ACHN (cell line): ENCODE results near the gene UCK2.
A peak's percentile ranks its signal among the peaks of the same experiment; 100 is the strongest.

Source experiments
- DNase-seq: peaks from one replicate; pipeline ENCODE4 v3.0.0-alpha.2; 2015
- in situ Hi-C: cut with HindIII; loops from 2 replicates; pipeline ENCODE4 v1.10.0; 2017; ENCODE audit warnings: low sequenced_read_pairs, low pct_ligation_motif_present, low pct_unique_long_range_greater_than_20kb

UCK2 gene

DNA sequence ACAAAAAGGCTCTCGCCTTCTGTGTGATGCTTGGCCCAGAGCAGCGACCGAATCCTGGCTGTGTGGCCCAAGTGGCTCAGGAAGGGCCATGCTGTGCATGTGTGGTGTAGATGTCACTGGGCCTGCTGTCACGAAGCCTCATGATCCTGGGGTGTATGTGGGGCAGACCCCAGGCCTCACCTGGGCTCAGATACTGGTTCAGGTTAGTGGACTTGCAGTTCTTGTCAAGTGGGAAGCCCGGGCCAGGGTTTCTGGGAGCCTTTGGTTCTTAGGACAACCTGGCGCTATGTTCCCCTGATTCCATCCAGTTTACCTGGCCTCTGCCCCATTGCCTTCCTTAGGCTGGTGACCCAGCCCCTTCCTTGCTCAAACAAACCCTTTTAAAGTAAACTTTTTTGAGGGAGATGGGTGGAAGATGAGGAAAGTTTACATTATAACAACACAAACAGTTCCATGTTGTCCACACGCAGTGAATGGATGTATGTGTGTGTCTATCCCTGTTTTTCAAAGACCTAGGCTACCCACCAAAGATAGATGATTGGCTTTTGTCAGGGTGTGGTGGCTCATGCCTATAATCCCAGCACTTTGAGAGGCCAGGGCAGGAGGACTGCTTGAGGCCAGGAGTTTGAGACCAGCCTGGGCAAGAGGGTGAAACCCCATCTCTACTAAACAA, 84.3 kb downstream of the UCK2 start:
- in situ Hi-C loops, result no loop called here
- no peak for DNase-seq

DNA sequence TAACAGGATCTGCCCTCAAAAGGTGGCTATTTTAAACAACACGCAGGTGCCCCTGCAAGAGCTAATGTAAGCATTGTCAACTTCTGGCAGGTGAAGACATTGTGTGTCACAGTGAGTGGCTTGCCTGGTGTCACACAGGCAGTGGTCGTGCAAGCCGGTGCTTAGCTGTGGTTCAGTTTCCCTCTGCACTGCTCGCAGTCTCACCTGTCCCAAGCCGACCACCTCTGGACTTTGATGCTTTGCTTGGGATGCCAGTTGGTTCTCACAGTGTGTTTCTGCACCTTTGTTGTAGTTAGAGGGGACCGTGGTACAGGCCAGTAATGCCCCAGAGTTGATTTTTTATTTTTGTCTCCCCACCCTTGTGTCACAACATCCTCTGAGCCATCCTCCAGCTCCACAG, 85.2 kb downstream of the UCK2 start:
- in situ Hi-C loops, result no loop called here
- no peak for DNase-seq

DNA sequence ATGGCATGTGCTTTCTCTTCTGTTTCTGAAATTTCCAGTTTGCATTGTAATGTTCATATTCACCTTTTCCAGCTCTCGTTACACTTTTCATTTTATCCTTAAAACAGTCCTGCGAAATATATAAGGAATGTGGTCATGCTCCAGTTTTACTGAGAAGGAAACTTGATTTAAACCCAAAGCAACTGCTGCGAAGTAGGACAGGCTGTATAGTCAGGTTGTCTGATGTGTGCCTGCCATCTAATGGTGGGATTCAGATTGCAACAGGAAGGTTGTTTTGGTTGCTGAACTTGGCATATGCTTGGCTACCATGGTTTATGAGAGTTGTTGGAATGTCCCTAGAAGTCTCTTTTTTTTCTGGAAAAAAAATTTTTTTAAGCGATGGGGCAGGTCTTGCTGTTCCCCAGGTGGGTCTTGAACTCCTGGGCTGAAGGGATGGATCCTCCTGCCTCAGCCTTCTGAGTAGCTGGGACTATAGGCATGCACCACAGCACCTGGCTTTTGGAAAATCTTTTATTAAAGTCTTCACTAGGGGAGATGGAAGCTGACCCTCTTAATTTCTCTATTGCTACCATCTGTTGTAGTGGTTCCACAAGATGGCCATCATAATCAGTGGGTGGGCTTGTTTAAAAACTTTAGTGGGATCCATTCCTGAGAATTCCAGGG, 86.9 kb downstream of the UCK2 start:
- peak; percentile 75 for DNase-seq
- in situ Hi-C loops, result no loop called here

- no peak for DNase-seq
- in situ Hi-C loops, result no loop called here
Measured at GRCh38 chr1:165915480-165915879, 88.1 kb downstream of the UCK2 start.

- in situ Hi-C loops, result no loop called here
- DNase-seq, result no peak
Measured at GRCh38 chr1:165915932-165916348, 88.5 kb downstream of the UCK2 start.

- in situ Hi-C loops, result no loop called here
- no peak for DNase-seq
Measured at GRCh38 chr1:165917166-165917565, 89.8 kb downstream of the UCK2 start.

DNA sequence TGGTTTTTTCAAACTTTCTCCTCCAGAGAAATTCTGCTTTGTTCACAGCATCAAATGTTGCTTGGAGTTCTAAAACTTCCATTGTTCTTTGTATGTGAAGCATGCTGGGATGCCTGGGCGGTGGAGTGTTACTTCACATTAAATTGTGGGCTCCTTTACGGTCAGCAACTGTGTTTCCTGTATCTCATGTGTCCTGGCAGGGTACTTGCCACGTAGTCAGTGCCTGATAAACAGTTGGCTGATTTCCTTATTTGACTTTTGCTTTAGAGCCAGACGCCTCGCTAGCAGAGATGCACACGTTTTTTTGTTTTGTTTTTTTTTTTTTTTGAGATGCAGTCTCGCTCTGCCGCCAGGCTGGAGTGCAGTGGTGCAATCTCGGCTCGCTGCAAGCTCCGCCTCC, 96.7 kb downstream of the UCK2 start:
- in situ Hi-C loops, result loop anchor here (10.0 kb wide), 1 partner anchor 209 kb away; no protein-coding TSS in a partner anchor

DNA sequence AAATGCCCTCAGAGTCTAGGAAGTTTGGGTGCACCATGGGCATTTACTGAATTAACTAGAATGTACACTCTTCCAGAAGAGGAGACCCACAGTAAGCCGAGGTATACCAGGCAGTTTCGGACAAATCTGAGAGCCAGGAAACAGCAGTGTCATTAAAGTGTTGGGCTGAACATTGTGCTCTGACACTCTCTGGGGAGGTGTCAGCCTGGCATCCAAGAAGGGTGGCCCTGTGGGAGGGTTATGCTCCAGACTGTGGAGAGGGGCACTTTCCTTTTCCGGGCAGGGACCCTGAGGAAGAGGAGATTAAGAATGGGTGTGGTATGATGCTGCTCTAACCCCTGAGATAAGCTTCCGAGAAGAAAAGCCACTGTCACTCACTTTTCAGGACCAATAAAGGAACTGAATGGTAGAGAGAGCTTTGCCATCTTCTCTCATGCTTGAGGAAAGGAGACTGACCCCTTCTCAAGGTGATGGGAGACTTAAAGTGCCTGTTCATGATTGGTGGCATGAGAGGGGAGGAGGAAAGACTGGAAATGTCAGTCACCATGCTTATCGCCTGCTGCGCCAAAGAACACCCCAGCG, 98.2 kb downstream of the UCK2 start:
- no peak for DNase-seq
- in situ Hi-C loops, result loop anchor here (10.0 kb wide), 1 partner anchor 211 kb away; no protein-coding TSS in a partner anchor

More for the DNA sequence above, 96.7 kb downstream of the UCK2 start:
- no peak for DNase-seq

DNA sequence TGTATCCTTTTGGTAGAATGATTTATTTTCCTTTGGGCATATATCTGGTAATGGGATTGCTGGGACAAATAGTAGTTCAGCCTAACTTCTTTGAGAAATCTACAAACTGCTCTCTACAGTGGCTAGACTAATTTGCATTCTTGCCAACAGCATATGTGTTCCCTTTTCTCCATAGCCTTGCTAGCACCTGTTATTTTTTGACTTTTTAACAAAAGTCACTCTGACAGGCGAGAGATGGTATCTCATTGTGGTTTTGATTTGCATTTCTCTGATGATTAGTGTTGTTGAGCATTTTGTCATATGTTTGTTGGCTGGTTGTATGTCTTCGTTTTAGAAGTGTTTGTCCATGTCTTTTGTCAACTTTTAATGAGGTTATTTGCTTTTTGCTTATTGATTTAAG, 99.8 kb downstream of the UCK2 start:
- in situ Hi-C loops, result loop anchor here (10.0 kb wide), 1 partner anchor 212 kb away; no protein-coding TSS in a partner anchor
- no peak for DNase-seq

- DNase-seq, result peak; percentile 58
- in situ Hi-C loops, result loop anchor here (10.0 kb wide), 1 partner anchor 213 kb away; no protein-coding TSS in a partner anchor
Measured at GRCh38 chr1:165928075-165928731, 100.8 kb downstream of the UCK2 start.

GRCh38 chr1:165930961-165931360, 103.5 kb downstream of the UCK2 start:
- no peak for DNase-seq
- in situ Hi-C loops, result no loop called here

DNA sequence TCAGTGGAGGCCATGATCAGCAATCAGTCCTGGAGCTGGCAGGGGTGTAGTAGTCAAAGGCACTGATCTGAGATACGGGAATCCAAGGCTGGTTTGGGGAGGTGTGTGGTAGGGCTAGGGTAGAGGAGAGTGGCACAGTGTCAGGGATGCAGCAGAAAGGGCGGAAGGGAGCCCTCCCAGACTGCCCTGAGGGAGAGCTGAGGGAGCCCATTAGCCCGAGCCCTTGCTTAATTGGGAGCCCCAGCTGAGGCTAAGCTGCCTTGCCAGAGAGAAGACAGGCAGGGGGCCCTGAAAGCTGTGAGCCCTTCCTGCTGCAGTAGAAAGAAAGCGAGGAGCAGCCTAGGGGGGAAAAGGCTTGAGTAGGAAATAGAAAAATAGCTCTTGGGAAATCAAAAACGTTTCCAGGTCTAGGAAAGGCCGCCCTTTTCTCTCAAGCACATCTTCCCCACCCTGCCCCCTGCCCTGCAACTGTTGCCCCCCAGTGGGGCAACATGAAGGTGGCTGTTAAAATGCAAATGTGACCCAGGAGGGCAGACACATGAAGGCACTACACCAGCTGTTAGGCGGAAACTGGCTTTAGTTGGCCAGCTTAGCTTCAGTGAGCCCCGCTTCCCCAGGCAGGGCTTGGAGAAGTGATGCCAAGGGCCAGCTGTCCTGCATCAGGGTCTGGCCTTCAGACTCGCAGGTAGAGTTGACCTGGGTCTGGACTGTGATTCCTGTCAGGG, 106.2 kb downstream of the UCK2 start:
- in situ Hi-C loops, result no loop called here
- no peak for DNase-seq

- in situ Hi-C loops, result no loop called here
- DNase-seq, result no peak
Measured at GRCh38 chr1:165936542-165936941, 109.1 kb downstream of the UCK2 start.

- in situ Hi-C loops, result no loop called here
- DNase-seq, result no peak
Measured at GRCh38 chr1:165937829-165938228, 110.4 kb downstream of the UCK2 start.

- no peak for DNase-seq
- in situ Hi-C loops, result no loop called here
Measured at GRCh38 chr1:165938844-165939243, 111.4 kb downstream of the UCK2 start.

DNA sequence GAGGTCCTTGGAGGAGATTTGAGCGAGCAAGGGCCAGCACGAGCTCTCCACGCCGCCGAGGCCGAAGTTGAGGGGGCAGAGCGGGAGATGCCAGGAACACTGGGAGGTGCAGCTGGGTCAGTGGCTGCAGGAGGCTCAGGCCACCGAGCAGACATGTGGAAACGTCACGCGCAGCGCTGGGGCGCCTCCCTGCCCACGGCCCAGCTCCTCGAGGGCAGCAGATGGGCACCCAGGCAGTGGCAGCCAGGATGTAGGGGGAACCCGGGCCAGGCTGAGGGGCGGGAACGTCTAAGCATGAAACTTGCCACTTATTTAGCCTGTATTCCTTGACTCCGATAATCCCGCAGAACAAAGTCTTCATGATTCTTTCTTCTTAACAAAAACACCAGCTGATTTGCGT, 114.1 kb downstream of the UCK2 start:
- in situ Hi-C loops, result no loop called here
- no peak for DNase-seq

DNA sequence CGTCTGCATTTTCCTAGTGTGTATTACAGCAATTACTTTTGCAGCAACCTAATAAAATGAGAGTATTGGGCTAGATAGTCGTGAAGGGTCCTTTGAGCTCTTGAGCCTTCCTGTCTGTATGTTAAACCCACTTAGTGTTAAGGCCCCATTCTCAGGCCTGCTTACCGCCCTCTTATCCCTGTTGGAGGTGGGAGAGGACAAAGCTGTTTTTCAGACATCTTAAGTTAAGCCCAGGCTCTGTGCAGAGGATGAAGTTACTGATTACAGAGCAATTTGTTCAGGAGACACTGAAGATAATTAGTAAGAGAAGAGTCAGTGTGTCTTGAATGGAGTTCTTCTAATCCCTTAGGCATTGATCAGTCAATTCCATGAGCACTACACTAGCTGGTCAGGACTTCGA, 114.6 kb downstream of the UCK2 start:
- DNase-seq, result no peak
- in situ Hi-C loops, result no loop called here

DNA sequence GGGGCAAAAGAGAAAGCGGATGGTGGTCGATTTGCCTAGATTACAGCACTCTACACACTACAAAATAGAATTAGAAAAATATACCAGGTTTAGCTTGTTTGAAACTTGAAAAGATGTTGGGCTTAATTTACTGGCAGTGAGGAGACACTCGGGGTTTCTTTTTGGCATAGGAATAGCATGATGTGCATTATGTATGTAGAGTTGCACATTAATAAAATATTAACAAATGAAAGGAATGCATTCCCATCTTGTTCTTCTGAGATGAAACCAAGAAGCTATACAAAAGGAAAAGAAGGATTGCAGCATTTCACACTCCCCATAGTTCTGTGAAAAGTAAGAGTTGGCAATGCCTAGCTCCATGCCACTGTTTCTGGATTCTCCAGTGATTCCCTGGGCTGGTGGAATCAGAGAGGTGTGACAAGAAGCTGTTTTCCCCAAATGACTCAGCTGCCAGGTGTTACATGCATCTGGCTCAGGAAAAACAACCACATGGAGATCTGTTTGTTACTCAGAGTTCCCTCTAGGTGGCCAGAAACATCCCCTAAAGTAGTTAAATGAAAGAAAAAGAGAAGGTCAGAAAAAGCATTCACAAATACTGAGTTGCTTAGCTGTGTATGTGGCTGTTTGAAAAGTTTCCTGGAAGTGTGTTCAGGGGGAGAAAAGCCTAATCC, 115.6 kb downstream of the UCK2 start:
- no peak for DNase-seq
- in situ Hi-C loops, result no loop called here
